Coronary artery (tissue), 2 donors: Measurements from ENCODE around the gene EHD2.
A peak's percentile ranks its signal among the peaks of the same experiment; 100 is the strongest.
"Not testable (repeated sequence)": the region's sequence is repeated elsewhere in the genome, so short reads cannot be mapped to it uniquely, and the experiment has no call there.

Source experiments
- DNase-seq: peaks from one replicate; pipeline ENCODE4 v3.0.0-alpha.2; 2017; ENCODE audit warnings: low spot score
- H3K27ac ChIP-seq, 2 donors: fragments of 200-600 bp; sonication (generic); one replicate each; pipeline ENCODE4 v1.5.1; 2016 to 2019
- H3K4me3 ChIP-seq: fragments of 200-600 bp; sonication (generic); 2 replicates; pipeline ENCODE4 v1.5.1; 2016; ENCODE audit warnings: mild to moderate bottlenecking, moderate library complexity
- CTCF ChIP-seq: fragments of 200-600 bp; sonication (generic); IDR thresholded peaks from one replicate; pipeline ENCODE4 v1.5.1; 2019; ENCODE audit warnings: antibody characterized with exemption

The EHD2 gene

GRCh38 chr19:47769534-47769933 is 56.3 kb downstream of the EHD2 start:
- no peak overlapping the region for H3K4me3 ChIP-seq
- no peak for DNase-seq
- TF ChIP-seq CTCF, result no peak
- no peak overlapping the region for H3K27ac ChIP-seq

- H3K27ac ChIP-seq, H3K4me3 ChIP-seq, DNase-seq: not testable (repeated sequence)
These were observed 58.1 kb downstream of the EHD2 start for GRCh38 chr19:47771291-47771690.

- H3K4me3 ChIP-seq, result no peak overlapping the region
- no peak for DNase-seq
- no peak overlapping the region for H3K27ac ChIP-seq
- no peak for TF ChIP-seq CTCF
These were observed 63.3 kb downstream of the EHD2 start for GRCh38 chr19:47776568-47776967.

DNA sequence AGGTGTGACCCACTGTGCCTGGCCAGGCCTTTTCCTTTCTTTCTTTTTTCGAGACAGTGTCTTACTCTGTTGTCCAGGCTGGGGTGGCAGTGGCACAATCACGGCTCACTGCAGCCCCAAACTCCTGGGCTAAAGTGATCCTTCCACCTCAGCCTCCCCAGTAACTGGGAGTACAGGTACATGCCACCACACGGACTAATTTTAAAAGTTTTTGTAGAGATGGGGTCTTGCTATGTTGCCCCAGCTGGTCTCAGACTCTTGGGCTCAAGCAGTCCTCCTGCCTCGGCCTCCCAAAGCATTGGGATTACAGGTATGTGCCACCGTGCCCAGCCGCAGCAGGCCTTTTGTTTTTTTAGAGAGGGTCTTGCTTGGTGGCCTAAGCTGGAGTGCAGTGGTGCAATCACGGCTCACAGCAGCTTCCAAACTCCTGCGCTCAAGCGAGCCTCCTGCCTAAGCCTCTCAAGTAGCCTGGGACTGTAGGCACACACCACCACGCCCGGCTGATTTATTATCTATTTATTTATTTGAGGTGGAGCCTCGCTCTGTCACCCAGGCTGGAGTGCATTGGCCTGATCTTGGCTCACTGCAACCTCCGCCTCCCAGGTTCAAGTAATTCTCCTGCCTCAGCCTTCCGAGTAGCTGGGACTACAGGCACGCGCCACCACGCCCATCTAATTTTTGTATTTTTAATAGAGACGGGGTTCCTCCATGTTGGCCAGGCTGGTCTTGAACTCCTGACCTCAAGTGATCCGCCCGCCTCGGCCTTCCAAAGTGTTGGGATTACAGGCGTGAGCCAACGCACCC is 64.2 kb downstream of the EHD2 start:
- Histone ChIP-seq H3K4me3 (peak overlapping the region; percentile 89), H3K27ac (peak overlapping the region; percentile 99)
- not testable (repeated sequence) for DNase-seq

DNA sequence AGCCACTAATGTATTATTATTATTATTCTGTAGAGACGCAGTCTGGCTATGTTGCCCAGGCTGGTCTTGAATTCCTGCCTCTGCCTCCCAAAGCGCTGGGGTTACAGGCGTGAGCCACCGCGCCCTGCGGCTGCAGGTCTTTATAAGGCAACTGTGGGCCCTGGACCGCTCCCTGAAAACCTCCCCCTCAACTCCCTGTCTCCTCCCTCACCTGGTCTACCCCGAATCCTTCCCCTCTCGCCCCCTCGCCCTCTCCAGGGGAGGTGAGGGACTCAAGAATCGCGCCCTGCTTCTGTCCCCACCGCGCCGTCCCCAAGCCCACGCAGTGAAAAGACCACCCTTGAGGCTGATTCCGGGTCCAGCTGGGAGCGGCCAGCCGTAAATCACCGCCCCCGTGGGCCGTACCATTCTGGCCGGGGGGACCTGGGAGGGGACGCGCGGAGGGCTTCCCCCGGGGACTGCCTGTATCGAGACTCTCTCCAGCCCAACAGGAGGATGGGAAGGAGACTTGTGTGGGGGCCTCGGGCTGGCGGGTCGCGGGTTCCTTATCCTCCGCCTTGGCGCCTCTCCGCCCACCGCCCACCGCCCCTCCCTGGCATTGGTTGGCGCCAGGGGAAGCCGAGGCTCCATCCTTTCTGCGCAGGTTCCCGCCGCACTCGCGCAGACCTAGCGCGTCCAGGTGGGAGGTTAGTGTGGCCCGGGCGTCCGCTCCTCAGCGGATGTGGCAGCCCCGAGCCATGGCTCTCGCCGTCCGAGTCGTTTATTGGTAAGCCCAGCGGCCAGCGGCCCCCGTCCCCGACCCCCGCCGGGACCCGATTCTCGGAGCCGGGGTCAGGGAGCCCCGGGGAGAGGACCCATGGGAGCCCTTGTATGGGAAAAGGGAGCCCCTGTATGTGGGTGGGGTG is 65.1 kb downstream of the EHD2 start, which contains the start of gene SELENOW:
SELENOW (plus strand) TSS at position 655 of the 905 bp plus-strand sequence; CDS start at position 738, 83 bp downstream.
- peak; percentile 86 for DNase-seq
- TF ChIP-seq CTCF, result no peak
- Histone ChIP-seq H3K4me3 (peak within 1 kb of the TSS; percentile 89), H3K27ac (peak within 1 kb of the TSS; percentile 99)

GRCh38 chr19:47778954-47779351 is 65.7 kb downstream of the EHD2 start:
- TF ChIP-seq CTCF, result no peak
- DNase-seq, result no peak
- peak overlapping the region; percentile 99 for H3K27ac ChIP-seq
- H3K4me3 ChIP-seq, result peak overlapping the region; percentile 89

GRCh38 chr19:47779524-47780214 is 66.4 kb downstream of the EHD2 start:
- Histone ChIP-seq H3K27ac (peak overlapping the region; percentile 99), H3K4me3 (peak overlapping the region; percentile 89)
- DNase-seq, result peak; percentile 84
- TF ChIP-seq CTCF, result no peak
